A549 (cell line): ENCODE measurements around the gene RFXAP. TPM values are rescaled to one million over a fixed set of nuclear protein-coding genes. Genes with fewer than 3 reads are reported as not detected.

Experiments used
- ATAC-seq, 2 experiments: fragments of 200-7000 bp in 1 of 2; fragments of >200 bp in 1 of 2; cut with Nextera tagmentation in 1 of 2; cut with Tn5 transposase in 1 of 2; 3 replicates each; pipeline versions ENCODE4 v1.8.0 to v1.9.1; 2018 to 2020; ENCODE audit warnings: mild to moderate bottlenecking in 1 of 2, moderate library complexity in 1 of 2
- CTCF ChIA-PET: fragments of 300-600 bp; sonication (Branson Sonifier 250); formaldehyde crosslinking; extraction: SDS; loops from one replicate; lab custom pipeline; 2021; ENCODE audit warnings: antibody characterized with exemption, inconsistent platforms; lab: Yijun Ruan, JAX
- POLR2A ChIA-PET: fragments of 350-600 bp; formaldehyde crosslinking; extraction: SDS; loops from one replicate; lab custom pipeline; 2021; ENCODE audit warnings: antibody characterized with exemption, inconsistent platforms; lab: Yijun Ruan, JAX
- DNase-seq, 2 experiments: peaks; one replicate each; pipeline versions ENCODE4 v3.0.0 to v3.0.0-alpha.2; 2011 to 2016; ENCODE audit warnings: low read depth in 1 of 2, low spot score in 1 of 2
- FAIRE-seq: peaks from 2 replicates; lab custom pipeline; 2011; peaks lifted over from hg19 to GRCh38; lab: Jason Lieb, UNC
- H3K27ac ChIP-seq, 2 experiments: fragments of >200 bp; sonication (Bioruptor Twin); formaldehyde crosslinking; 3 replicates each; pipeline ENCODE4 v1.5.1; 2016 to 2017
- H3K4me1 ChIP-seq: fragments of >200 bp; sonication (Bioruptor Twin); formaldehyde crosslinking; 3 replicates; pipeline ENCODE4 v1.6.1; 2016
- H3K4me2 ChIP-seq: fragments of >200 bp; sonication (Bioruptor Twin); formaldehyde crosslinking; 3 replicates; pipeline ENCODE4 v1.6.1; 2016
- H3K4me3 ChIP-seq: fragments of >200 bp; sonication (Bioruptor Twin); formaldehyde crosslinking; 3 replicates; pipeline ENCODE4 v1.5.1; 2016
- H3K9me3 ChIP-seq: fragments of >200 bp; sonication (Bioruptor Twin); formaldehyde crosslinking; 3 replicates; pipeline ENCODE4 v1.6.1; 2016
- ATOH8 ChIP-seq: fragments of 250-450 bp; sonication (Bioruptor Pico); IDR thresholded peaks from 2 replicates; pipeline ENCODE4 v1.5.0; 2020; ENCODE audit warnings: low read depth, mild to moderate bottlenecking, moderate library complexity
- BHLHE40 ChIP-seq: IDR thresholded peaks from 2 replicates; pipeline ENCODE4 v1.6.1; 2012; ENCODE audit warnings: low read depth, low read length, inconsistent platforms
- CEBPB ChIP-seq, 2 experiments: fragments of >200 bp in 1 of 2; sonication (Bioruptor Twin) in 1 of 2; formaldehyde crosslinking in 1 of 2; IDR thresholded peaks; 2 replicates each; pipeline ENCODE4 v1.6.1; 2012 to 2016
- CTCF ChIP-seq: fragments of >200 bp; sonication (Bioruptor Twin); formaldehyde crosslinking; IDR thresholded peaks from 3 replicates; pipeline ENCODE4 v1.5.1; 2016
- EHMT2 ChIP-seq: fragments of 200-600 bp; sonication (generic); IDR thresholded peaks from 2 replicates; pipeline ENCODE4 v1.6.1; 2016; ENCODE audit warnings: antibody characterized with exemption, low read depth, mild to moderate bottlenecking, moderate library complexity
- ELK1 ChIP-seq: fragments of 150-350 bp; IDR thresholded peaks from 2 replicates; pipeline ENCODE4 v1.6.1; 2014; ENCODE audit warnings: low read depth, mild to moderate bottlenecking, low read length
- ESRRA ChIP-seq: fragments of 150-350 bp; IDR thresholded peaks from 2 replicates; pipeline ENCODE4 v1.6.1; 2014; ENCODE audit warnings: mild to moderate bottlenecking, low read length, borderline replicate concordance
- FOSB ChIP-seq: fragments of 250-450 bp; sonication (Bioruptor Pico); IDR thresholded peaks from 2 replicates; pipeline ENCODE4 v1.5.0; 2020; ENCODE audit warnings: mild to moderate bottlenecking, moderate library complexity
- GATA3 ChIP-seq: IDR thresholded peaks from 2 replicates; pipeline ENCODE4 v1.6.1; 2012; ENCODE audit warnings: borderline replicate concordance
- HOXA7 ChIP-seq: fragments of 250-450 bp; sonication (Bioruptor Pico); IDR thresholded peaks from 2 replicates; pipeline ENCODE4 v1.5.0; 2020; ENCODE audit warnings: mild to moderate bottlenecking, moderate library complexity
- HOXB5 ChIP-seq: fragments of 250-450 bp; sonication (Bioruptor Pico); IDR thresholded peaks from 2 replicates; pipeline ENCODE4 v1.5.0; 2020; ENCODE audit warnings: mild to moderate bottlenecking, moderate library complexity
- JUN ChIP-seq, 2 experiments: fragments of >200 bp; sonication (Bioruptor Twin); formaldehyde crosslinking; IDR thresholded peaks; 2 replicates in 1 of 2; 3 replicates in 1 of 2; pipeline ENCODE4 v1.6.1; 2016 to 2017
- KDM5A ChIP-seq: fragments of 200-600 bp; sonication (generic); IDR thresholded peaks from 2 replicates; pipeline ENCODE4 v1.6.1; 2016; ENCODE audit warnings: antibody characterized with exemption, mild to moderate bottlenecking
- NR3C1 ChIP-seq: fragments of >200 bp; sonication (Bioruptor Twin); formaldehyde crosslinking; IDR thresholded peaks from 3 replicates; pipeline ENCODE4 v1.6.1; 2017
- PHF8 ChIP-seq: fragments of 200-600 bp; sonication (generic); IDR thresholded peaks from 2 replicates; pipeline ENCODE4 v1.6.1; 2016; ENCODE audit warnings: low read depth, mild to moderate bottlenecking, antibody characterized with exemption, moderate library complexity, borderline replicate concordance
- SREBF2 ChIP-seq: fragments of 450-650 bp; IDR thresholded peaks from 2 replicates; pipeline ENCODE4 v1.6.1; 2014; ENCODE audit warnings: mild to moderate bottlenecking, moderate library complexity
- WGBS: methylation state at CpG from one replicate; pipeline ENCODE4 v1.1.6; 2017; ENCODE audit errors: missing lambda C conversion rate; 5-methylcytosine and 5-hydroxymethylcytosine counted together
- polyA plus RNA-seq, 4 experiments: library from polyadenylated mRNA; depleted of rRNA in 3 of 4; stranded (reverse); fragments of >200 nt; fragmentation: RNase III in 1 of 4; extraction: RNeasy Plus Mini Kit Qiagen cat#74134 plus additional on column Dnase treatment in 1 of 4; gene quantifications; 2 replicates in 3 of 4; 3 replicates in 1 of 4; pipeline ENCODE4 v1.2.3, GENCODE V29; 2011 to 2017

RFXAP gene
- polyA plus RNA-seq, 2 of the 4 experiments (the other 2 are of a cell fraction), result 2.5 TPM

GRCh38 chr13:36872621-36873020, 53.6 kb downstream of the RFXAP start:
- H3K4me1 ChIP-seq, result no peaks in the 10 kb centered on the region
- H3K4me2 ChIP-seq, result no peak overlapping the region
- no peak for TF ChIP-seq ELK1
- WGBS, result 61% methylated on average over 10 of the region's 10 CpGs
- no peaks in the 10 kb centered on the region for H3K9me3 ChIP-seq
- CTCF ChIA-PET, result no interaction called here
- no peak overlapping the region for H3K4me3 ChIP-seq
- POLR2A ChIA-PET, result no interaction called here
- DNase-seq, result no peak
- H3K27ac ChIP-seq, result no peak overlapping the region
- FAIRE-seq, result no peak
- no peak for ATAC-seq

- Histone ChIP-seq H3K27ac (no peak overlapping the region), H3K4me3 (no peak overlapping the region), H3K4me1 (no peaks in the 10 kb centered on the region), H3K9me3 (no peaks in the 10 kb centered on the region), H3K4me2 (no peak overlapping the region)
- no peak for ATAC-seq
- TF ChIP-seq GATA3, result no peak
- 53% methylated on average over 4 of the region's 4 CpGs for WGBS
- ChIA-PET CTCF (no interaction called here), POLR2A (no interaction called here)
- no peak for DNase-seq
- no peak for FAIRE-seq
Measured at GRCh38 chr13:36875431-36875830, 56.4 kb downstream of the RFXAP start.

GRCh38 chr13:36875961-36876360, 56.9 kb downstream of the RFXAP start:
- no peak for DNase-seq
- FAIRE-seq, result no peak
- WGBS, result 56% methylated on average over 4 of the region's 4 CpGs
- H3K9me3 ChIP-seq, result no peaks in the 10 kb centered on the region
- H3K4me1 ChIP-seq, result no peaks in the 10 kb centered on the region
- TF ChIP-seq HOXB5 (CRISPR knock-in tag) (no peak), PHF8 (no peak), ATOH8 (no peak), EHMT2 (no peak), ESRRA (no peak), SREBF2 (no peak), BHLHE40 (no peak), CTCF (no peak), GATA3 (no peak), FOSB (CRISPR knock-in tag) (no peak), JUN (IDR thresholded peaks at IDR 0.05) (no peak), HOXA7 (CRISPR knock-in tag) (no peak), NR3C1 (no peak), KDM5A (no peak), CEBPB (IDR thresholded peaks at IDR 0.05) (no peak)
- H3K27ac ChIP-seq, result no peak overlapping the region
- H3K4me2 ChIP-seq, result no peak overlapping the region
- CTCF ChIA-PET, result no interaction called here
- no peak overlapping the region for H3K4me3 ChIP-seq
- POLR2A ChIA-PET, result no interaction called here
- ATAC-seq, result no peak

Other genes starting within 250 kb of the RFXAP start
- gene SERTM1, start 145.2 kb upstream of the RFXAP start, polyA plus RNA-seq (2011; rRNA removed), result not detected in 2 replicates
- gene SERTM1, start 145.2 kb upstream of the RFXAP start, polyA plus RNA-seq (2017; fragmentation: RNase III; extraction: RNeasy Plus Mini Kit Qiagen cat#74134 plus additional on column Dnase treatment), result not detected in 3 replicates
- gene SMAD9, start 101.0 kb downstream of the RFXAP start, polyA plus RNA-seq (2011; rRNA removed), result 0.06 and 0.11 TPM in 2 replicates
- 0.04 to 0.05 TPM (median 0.04 TPM) in 3 replicates for gene SMAD9, start 101.0 kb downstream of the RFXAP start, polyA plus RNA-seq (2017; fragmentation: RNase III; extraction: RNeasy Plus Mini Kit Qiagen cat#74134 plus additional on column Dnase treatment)
- gene ALG5, start 180.1 kb downstream of the RFXAP start, polyA plus RNA-seq (2011; rRNA removed), result 50.5 and 69.0 TPM in 2 replicates
- gene ALG5, start 180.1 kb downstream of the RFXAP start, polyA plus RNA-seq (2017; fragmentation: RNase III; extraction: RNeasy Plus Mini Kit Qiagen cat#74134 plus additional on column Dnase treatment), result 34.4 to 35.9 TPM (median 35.1 TPM) in 3 replicates
- gene EXOSC8, start 181.6 kb downstream of the RFXAP start, polyA plus RNA-seq (2011; rRNA removed), result 53.0 and 63.3 TPM in 2 replicates
- gene EXOSC8, start 181.6 kb downstream of the RFXAP start, polyA plus RNA-seq (2017; fragmentation: RNase III; extraction: RNeasy Plus Mini Kit Qiagen cat#74134 plus additional on column Dnase treatment), result 46.4 to 51.1 TPM (median 48.8 TPM) in 3 replicates
- gene SUPT20H, start 240.5 kb downstream of the RFXAP start, polyA plus RNA-seq (2011; rRNA removed), result 50.7 and 50.9 TPM in 2 replicates
- 25.8 to 27.0 TPM (median 26.2 TPM) in 3 replicates for gene SUPT20H, start 240.5 kb downstream of the RFXAP start, polyA plus RNA-seq (2017; fragmentation: RNase III; extraction: RNeasy Plus Mini Kit Qiagen cat#74134 plus additional on column Dnase treatment)